HG03575 (cell line): ENCODE measurements around the gene PRRT2.
"Not testable (repeated sequence)": the region's sequence is repeated elsewhere in the genome, so short reads cannot be mapped to it uniquely, and the experiment has no call there.

Source experiments
- ATAC-seq: cut with Tn5 transposase; IDR thresholded peaks from one replicate; pipeline ENCODE4 v1.9.1; 2021; ENCODE audit not compliant: unreplicated experiment, insufficient number of reproducible peaks, low FRiP score; ENCODE audit errors: extremely low read depth

PRRT2 gene

DNA sequence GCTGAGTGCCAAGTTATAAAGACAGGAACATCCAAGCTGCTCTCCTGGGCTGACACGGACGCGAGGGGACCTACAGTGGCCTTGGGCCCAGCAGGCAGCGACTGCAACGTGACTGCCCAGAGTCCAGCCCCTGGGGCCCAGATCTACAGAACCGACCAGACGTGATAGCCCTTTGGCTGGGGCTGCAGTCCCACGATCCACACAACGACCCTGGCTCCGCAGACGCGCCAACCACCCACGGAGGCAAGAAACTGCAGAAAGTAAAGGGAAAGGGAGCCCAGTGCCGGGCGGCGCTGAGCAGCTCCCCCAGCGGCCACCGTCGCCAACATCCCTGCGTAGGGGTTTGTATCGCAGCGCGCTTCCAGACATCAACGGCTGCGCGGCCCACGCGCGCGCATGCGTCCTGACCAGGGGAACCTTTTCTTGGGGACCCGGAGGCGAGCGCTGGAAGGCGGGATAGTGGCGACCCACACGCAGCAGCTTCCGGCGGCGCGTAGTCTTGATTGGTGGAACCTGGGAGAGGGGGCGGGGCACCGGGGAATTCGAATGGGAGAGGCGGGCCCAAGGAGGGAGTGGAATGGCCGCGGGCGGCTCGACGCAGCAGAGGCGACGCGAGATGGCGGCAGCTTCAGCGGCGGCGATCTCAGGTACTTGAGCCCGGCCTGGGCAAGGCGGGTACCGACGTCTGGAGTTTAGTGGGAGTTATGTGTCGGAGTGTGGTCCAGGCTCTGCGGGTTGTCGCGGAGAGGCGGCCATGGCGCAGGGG is 21.6 kb upstream of the PRRT2 start, which contains the start of gene KIF22:
Gene KIF22 (plus strand): TSS at position 569 of the 766 bp plus-strand sequence. CDS start 9 bp downstream, at position 578.
- peak; percentile 41 for ATAC-seq

DNA sequence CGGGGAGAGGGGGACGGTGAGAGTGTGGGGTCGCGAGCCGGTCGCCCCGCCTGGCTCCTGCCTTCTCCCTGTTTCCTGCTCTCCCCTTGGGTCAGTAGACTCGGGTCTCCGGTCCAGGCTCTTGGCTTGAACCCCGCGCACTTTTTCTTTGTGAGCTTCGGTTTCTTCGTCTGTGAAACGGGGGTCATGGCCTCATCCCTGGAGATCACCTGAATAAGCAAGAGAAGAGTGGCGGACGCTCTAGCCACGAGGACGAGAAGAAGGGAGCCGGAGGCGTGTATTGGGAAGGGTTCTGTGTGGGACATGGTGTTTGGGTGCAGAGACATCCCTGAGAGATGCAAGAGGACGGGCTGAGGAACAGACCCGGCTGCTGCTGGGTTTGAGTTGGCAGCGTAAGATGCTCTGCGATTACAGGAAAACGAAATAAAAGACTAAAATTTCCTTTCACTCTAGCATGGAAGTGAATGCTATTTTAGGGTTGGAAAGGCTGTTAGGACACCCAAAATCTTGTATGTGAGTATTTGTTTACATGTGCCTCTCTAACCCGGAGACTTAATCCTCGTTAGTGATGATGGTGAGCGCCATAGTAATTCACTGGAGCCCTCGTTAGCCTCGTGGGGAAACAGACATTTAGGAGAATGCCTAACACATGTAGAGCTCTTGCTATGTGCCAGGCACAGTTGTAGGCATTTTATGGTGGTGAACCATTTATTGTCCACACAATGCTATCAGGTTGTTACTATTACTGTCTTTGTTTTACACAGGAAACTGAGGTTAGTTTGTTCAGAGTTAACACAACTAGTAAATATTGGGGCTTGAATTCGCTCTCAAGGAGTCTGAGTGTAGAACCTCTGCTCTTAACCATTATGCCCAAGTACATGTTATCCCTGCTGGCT is 20.8 kb upstream of the PRRT2 start:
- no peak for ATAC-seq

DNA sequence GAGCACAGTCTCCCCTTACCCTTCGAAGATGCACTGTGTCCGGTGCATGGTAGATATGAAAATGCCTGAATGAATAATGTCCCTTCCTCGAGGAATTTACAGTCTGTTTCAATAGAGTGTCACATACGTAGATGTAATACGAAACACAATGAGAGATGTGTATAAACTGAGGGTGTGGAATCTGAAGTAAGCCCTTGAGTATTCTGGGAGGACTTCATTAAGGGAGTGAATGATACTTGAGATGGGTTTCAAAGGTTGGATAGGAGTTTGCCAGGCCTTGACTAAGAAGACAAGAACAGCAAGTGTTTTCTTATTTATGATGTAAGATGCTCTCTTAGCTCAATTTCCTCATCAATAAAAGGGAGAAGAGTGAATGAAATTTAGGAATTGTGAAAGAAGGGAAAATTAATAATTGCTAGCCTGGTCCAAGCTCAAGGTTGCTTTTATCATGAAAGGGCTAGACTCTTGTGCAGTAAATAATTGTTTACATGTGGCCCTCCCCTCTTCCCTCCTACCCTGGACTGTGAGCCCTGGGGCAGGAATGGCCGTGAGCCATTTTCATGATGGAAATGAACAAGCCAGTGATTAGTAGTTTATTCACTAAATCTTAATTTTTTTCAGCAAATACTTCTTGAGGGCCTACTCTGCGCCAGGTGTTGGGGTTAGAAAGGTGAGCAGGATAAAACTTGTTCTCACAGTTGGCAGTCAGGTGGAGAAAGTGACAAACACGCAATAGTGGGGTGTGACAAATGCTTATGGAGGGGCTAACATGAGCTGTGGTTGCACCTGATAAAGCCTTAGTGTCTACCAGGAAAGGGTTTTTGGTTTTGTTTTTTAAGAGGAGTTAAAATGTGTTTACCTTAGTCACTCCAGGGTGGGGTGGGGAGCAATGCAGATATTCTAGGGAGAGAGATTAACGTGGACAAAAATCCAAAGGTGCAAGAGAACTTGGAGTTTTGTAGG is 19.9 kb upstream of the PRRT2 start:
- ATAC-seq = no peak

DNA sequence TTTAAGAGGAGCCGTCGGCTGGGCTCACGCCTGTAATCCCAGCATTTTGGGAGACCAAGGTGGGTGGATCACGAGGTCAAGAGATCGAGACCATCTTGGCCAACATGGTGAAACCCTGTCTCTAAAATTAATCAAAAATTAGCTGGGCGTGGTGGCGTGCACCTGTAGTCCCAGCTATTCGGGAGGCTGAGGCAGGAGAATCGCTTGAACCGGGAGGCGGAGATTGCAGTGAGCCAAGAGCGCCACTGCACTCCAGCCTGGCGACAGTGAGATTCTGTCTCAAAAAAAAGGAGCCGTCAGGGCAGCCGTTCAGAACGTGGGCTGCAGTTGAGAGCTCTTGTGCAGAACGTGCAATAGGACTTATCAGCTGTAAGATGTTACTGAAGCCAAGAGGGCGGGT is 18.8 kb upstream of the PRRT2 start:
- not testable (repeated sequence) for ATAC-seq

DNA sequence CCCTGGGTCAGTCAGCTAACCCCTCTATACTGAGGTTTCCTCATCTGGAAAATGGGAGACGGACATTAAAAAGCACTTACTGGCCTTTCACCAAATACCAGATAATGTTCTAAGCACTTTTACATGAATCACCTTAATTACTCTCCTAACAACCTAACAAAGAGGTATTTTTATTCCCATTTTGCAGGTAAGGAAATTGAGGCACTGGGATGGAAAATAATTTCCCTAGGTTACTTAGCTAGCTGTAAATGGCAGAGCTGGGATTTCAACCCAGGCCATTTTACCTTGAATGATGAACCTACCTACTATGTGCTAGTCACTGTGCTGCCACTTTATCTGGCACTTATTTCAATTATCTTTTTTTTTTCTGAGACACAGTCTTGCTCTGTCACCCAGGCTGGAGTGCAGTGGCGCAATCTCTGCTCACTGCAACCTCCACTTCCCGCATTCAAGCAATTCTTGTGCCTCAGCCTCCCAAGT is 17.7 kb upstream of the PRRT2 start:
- ATAC-seq = no peak

DNA sequence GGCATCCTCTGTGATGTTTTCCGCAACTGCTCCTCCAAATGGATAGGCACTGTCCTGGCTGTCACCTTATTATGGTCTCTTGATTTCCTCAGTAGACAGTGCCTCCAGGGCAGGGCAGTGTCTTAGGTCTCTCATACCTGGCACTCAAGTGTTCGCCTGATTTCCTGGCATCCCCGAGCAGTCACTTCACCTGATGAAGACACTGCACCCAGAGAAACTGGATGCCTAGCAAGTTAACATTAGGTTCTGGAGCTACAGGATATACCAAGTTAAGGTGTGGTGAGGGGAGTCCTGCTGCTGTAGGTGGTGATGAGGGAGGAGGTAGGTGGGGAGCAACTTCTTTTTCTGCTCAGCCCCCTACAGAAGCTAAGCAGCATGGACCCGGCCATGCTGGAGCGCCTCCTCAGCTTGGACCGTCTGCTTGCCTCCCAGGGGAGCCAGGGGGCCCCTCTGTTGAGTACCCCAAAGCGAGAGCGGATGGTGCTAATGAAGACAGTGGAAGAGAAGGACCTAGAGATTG is 9.5 kb upstream of the PRRT2 start:
- no peak for ATAC-seq

DNA sequence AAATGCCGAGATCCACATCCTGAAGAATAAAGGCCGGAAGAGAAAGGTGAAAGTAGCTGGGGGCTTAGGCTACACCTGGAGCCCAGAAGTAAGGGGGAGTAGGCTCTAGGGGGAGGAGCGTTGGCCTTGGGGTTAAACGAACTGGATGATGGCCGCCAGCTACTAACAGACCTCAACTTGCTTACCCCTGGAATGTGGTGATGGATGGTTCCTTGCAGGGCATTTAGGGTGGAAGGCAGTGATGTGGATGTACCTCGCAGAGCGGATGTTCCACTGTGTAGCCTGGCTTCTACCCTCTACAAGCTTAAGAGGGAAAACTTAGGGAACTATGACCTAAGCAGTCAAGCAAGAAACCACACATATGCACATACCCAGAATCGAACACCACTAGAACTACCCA is 8.0 kb upstream of the PRRT2 start:
- ATAC-seq = no peak

DNA sequence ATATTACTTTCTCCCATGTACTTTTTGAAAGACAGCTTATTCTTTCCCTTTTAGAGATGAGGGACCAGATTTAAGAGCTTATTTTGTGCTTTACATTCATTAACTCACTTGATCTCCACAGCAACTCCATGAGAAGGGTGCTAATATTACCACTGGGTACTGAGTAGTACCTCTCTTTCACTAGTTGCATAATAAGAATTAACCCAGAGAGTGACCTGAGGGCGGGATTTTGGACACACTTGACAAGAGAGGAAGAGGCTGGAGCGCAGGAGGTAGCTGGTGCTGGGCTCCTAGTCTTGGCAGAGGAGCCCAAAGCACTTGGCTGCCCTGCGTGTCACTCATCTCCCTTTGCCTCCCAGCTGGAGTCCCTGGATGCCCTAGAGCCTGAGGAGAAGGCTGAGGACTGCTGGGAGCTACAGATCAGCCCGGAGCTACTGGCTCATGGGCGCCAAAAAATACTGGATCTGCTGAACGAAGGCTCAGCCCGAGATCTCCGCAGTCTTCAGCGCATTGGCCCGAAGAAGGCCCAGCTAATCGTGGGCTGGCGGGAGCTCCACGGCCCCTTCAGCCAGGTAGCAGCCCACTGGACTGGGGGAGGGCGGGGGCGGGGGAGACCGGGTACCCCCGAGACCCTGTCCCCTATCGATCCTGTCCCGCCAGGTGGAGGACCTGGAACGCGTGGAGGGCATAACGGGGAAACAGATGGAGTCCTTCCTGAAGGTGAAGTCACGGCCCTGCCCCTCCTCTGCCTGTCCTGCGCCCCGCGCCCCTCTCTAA is 7.3 kb upstream of the PRRT2 start:
- no peak for ATAC-seq

DNA sequence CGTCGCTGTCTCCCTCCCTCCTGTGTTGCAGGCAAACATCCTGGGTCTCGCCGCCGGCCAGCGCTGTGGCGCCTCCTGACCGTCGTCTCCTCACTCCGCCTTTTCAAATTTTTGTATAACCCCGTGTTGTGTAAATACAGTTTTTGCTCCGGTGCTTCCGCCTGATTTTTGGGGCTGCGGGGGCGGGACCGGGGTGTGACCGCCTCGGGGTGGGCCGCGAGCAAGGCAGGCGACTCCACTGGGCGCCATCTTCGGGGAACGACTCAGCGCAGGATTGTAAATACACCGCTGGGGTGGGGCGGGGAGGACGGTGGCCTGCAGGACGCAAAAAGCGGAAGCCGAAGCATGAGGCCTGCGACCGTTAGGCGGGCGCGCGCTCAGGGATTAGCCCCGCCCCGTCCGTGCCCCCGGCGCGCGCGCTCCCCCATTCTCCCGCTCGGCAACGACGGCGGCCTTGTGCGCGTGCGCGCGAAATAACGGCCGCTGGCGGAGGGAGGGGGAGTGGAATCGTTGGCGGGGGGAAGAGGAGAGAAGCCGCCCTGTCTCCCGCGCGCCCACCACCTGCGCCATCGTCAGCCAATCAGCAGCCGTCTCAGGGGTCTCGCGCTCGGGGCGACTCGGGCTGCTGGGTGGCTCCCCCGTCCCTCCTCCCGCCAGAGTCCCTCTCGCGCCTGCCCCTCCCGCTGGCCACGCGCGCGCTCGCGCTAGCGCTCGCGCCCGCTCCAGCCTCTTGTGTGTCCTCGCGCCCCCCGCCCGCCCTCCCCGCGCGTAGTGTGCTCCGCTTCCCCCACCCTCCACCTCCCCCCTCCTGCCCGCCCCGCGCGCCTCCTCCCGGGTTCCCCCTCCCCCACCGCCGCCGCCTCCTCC is 6.5 kb upstream of the PRRT2 start:
- ATAC-seq = no peak

DNA sequence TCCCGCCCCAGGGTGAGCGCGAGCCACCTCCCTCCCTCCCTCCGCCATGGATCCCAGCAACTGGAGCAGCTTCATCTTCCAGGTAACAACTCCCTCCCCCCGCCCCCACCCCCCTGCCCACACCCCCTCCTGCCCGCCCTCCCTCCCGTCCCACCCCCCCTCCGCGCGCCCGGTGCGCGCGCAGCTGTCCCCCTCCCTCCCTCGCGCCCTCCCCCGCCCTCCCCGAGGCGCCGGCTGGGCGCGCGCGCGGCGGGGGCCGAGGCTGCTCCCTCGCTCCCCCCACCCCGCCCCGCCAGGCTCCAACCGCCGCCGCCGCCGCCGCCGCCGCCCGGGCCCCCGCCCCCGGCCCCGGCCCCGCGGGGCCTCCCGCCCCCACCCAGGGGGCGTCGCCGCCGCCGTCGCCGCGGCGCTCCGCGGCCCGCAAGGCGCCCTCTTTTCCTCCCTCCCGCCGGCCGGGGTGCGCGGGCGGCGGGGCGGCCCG is 5.9 kb upstream of the PRRT2 start, which contains the start of gene MAZ:
Gene MAZ (plus strand): TSS at position 431 of the 481 bp plus-strand sequence. CDS start 173 bp downstream, outside the sequence.
- no peak for ATAC-seq

DNA sequence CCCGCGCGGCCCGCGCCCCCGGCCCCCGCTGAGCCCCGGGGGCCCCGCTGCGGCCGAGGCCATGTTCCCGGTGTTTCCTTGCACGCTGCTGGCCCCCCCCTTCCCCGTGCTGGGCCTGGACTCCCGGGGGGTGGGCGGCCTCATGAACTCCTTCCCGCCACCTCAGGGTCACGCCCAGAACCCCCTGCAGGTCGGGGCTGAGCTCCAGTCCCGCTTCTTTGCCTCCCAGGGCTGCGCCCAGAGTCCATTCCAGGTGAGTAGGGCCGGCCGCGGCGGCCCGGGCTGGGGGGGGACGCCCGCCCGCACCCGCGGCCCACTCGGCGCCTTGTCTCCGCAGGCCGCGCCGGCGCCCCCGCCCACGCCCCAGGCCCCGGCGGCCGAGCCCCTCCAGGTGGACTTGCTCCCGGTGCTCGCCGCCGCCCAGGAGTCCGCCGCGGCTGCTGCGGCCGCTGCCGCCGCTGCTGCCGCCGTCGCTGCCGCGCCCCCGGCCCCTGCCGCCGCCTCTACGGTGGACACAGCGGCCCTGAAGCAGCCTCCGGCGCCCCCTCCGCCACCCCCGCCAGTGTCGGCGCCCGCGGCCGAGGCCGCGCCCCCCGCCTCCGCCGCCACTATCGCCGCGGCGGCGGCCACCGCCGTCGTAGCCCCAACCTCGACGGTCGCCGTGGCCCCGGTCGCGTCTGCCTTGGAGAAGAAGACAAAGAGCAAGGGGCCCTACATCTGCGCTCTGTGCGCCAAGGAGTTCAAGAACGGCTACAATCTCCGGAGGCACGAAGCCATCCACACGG is 5.2 kb upstream of the PRRT2 start:
- no peak for ATAC-seq

DNA sequence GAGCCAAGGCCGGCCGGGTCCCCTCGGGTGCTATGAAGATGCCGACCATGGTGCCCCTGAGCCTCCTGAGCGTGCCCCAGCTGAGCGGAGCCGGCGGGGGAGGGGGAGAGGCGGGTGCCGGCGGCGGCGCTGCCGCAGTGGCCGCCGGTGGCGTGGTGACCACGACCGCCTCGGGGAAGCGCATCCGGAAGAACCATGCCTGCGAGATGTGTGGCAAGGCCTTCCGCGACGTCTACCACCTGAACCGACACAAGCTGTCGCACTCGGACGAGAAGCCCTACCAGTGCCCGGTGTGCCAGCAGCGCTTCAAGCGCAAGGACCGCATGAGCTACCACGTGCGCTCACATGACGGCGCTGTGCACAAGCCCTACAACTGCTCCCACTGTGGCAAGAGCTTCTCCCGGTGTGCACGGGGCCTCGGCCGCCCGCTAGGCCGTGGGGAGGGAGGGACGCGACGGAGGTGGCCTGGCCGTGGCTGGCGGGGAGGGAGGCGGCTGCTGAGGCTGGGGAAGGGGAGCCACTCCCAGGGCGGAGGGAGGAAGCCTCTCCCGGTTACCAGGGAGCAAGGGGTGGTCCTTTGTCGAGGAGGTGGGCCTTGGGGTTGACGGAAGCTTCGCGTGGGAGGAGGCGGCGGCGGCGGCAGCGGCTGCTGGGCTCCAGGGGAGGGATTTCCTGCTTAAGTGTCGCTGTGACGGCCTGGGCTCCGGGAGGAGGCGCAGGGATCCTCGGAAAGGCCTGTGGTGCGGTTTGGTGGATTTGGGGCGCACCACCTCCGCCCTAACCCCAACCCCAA is 4.4 kb upstream of the PRRT2 start:
- ATAC-seq = no peak

DNA sequence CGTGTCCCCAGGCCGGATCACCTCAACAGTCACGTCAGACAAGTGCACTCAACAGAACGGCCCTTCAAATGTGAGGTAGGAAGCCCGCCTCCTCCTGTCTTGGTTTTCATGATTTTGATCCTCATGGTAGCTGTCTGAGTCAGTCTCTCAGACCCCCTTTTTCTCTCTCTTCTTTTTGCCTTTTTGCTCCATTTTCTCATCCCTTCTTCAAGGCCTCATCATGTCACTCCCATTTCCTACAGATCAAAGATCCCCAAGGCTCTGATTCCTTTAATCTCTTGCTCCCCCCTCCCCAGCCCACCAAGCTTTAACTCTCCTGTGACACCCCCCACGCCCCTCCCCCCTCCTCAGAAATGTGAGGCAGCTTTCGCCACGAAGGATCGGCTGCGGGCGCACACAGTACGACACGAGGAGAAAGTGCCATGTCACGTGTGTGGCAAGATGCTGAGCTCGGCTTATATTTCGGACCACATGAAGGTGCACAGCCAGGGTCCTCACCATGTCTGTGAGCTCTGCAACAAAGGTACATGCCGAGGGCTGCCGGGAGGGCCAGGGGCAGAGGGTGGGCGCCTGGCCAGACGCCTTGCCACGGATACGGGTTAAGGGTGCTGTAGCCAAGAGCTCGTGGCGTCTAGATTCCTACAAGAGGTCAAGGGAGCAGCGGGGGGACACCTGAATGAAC is 3.6 kb upstream of the PRRT2 start:
- no peak for ATAC-seq

DNA sequence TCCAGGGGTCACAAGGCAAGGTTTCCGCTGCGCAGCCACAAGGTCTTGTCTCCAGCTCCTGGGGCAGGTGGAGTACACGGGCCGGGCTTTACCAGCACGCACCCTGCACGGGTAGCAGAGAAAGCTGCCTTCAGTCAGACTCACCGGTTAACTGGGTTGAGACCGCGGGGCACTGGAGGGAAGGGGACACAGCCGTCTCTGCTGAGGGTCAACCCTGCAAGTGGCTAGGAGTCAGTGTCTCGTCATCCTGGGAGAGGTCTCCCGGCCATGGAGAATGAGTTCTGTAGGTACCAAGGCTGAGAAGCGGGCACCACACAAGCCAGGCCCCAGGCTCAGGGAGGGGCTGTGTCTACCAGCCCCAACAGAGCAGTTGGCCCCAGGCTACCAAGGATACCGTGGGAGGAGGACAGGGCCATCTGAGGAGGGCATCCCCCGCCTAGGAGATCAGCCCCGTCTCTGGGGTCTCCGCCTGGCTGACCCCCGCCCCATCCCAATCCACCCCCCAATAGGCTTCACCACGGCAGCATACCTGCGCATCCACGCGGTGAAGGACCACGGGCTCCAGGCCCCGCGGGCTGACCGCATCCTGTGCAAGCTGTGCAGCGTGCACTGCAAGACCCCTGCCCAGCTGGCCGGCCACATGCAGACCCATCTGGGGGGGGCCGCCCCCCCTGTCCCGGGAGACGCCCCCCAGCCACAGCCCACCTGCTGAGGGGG is 2.8 kb upstream of the PRRT2 start:
- ATAC-seq = no peak
